HT-29 (cell line): ENCODE results near the gene MBD4. TPM values are rescaled to one million over a fixed set of nuclear protein-coding genes. Genes with fewer than 3 reads are reported as not detected.
"Not testable (repeated sequence)": the region's sequence is repeated elsewhere in the genome, so short reads cannot be mapped to it uniquely, and the experiment has no call there.

Source experiments
- DNase-seq: peaks from one replicate; pipeline ENCODE4 v3.0.0-alpha.2; 2015; ENCODE audit warnings: low spot score
- total RNA-seq: library from RNA; depleted of rRNA; stranded (reverse); fragments of >200 nt; shearing (Covaris generic); gene quantifications from 2 replicates; pipeline ENCODE4 v1.2.3, GENCODE V29; 2014

The MBD4 gene
- total RNA-seq, 1 experiment from 2014 or later = 19.9 TPM

DNA sequence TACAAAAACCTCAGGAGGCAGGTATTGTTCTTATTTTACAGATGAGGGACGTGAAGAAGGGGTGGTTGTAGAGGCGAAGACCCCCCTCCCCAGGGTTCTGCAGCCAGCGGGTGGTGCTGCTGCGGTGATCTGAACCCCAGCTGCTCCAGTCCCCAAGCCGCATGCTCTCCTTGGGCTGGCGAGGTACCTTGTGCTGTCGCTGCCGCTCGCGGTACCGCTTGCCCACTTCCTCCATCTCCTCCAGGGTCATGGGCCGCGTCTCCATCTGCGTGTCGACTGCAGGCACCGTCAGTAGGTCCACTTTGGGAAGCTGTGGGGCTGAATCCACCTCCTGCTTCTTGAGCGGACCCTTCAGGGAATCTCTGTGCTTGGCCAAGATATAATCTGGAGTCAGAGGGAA is 28.8 kb downstream of the MBD4 start:
- no peak for DNase-seq

DNA sequence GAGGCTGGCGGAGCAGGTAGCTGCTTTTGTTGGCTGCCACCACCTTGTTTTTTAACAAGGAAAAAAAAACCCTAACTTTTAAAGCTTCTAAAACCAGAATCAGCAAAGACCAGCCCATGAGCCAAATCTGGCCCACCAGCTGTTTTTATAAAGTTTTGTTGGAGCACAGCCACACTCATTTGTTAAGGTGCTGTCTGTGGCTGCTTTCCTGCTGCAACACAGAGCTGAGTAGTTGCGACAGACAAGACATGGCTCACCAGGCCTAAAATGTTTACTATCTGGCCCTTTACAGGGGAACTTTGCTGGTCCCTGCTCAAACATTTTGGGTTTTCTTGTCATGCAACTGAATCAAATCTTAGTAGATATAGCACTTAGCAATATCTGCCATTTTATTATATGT is 30.2 kb downstream of the MBD4 start:
- no peak for DNase-seq

- DNase-seq = no peak
Observed at GRCh38 chr3:129404610-129405009, 35.1 kb downstream of the MBD4 start.

DNA sequence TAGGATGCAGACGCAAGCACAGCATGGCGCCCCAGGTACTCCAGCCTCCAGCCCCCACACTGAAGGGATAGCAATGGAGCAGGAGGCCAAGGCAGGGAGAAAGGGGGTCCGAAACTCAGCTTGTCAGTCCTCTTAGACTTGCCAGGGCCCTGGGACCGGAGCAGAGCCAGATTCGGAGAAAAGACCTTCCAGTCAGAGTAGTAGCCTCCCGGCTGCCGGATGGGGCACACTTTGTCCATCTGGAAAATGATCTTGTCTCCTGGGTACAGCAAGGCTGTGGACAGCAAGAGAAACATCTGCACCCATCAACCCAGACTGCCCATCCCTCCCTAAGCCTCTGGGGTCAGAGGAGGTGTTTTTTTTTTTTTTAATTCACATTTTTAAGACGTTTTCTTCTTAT is 35.6 kb downstream of the MBD4 start:
- DNase-seq = no peak

DNA sequence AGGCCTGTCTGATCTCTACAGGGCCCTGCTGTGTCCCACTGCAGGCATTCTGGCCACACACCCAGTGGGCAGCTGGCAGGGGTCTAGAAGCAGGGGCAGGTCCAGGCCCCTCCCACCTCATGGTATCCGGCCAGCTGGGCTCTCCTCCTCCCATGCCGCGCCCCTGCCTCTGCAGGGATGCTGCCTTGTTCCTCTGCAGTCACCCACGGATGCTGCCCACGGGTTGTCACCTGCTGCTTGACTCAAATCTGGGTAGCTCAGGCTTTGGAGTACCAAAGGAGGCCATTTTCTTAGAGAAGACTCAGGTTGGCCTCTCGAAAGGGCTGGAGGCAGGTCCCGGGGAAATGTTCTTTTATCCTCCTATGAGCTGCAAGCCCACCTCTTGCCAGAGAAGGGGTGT is 36.3 kb downstream of the MBD4 start:
- DNase-seq = no peak

GRCh38 chr3:129402616-129403015 is 37.1 kb downstream of the MBD4 start:
- no peak for DNase-seq

DNA sequence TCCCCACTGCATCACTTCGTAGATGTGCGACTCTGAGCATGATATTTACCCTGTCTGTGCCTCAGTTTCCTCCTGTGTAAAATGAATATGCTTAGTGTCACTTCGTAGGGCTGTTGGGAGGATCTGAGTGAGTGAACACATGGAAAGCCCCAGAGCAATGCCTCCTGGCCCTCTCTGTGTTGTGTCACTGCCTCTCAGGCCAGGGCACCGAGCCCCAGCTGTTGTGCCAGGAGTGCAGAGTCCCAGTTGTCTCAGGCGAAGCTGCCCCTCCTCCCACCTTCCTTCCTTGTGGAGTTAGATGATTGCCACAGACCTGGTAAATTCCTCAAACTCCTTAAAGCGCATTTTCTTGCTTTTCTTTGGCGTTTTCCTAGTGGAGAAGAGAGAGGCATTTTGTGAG is 37.5 kb downstream of the MBD4 start:
- no peak for DNase-seq

DNA sequence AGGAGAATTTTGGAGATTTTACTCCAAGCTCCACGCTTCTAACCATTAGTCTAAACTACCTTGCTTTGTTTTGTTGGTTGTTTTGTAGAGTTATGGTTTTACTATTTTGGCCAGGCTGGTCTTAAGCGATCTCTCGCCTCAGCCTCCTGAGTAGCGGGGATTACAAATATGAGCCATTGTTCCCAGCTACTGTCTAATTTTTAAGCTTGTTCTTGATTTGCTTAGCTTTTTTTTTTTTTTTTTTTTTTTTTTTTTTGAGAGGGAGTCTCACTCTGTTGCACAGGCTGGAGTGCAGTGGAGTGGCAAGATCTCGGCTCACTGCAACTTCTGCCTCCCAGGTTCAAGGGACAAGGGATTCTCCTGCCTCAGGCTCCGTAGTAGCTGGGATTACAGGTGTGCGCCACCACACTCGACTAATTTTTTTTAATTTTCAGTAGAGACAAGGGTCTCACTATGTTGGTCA is 39.8 kb downstream of the MBD4 start:
- no peak for DNase-seq

DNA sequence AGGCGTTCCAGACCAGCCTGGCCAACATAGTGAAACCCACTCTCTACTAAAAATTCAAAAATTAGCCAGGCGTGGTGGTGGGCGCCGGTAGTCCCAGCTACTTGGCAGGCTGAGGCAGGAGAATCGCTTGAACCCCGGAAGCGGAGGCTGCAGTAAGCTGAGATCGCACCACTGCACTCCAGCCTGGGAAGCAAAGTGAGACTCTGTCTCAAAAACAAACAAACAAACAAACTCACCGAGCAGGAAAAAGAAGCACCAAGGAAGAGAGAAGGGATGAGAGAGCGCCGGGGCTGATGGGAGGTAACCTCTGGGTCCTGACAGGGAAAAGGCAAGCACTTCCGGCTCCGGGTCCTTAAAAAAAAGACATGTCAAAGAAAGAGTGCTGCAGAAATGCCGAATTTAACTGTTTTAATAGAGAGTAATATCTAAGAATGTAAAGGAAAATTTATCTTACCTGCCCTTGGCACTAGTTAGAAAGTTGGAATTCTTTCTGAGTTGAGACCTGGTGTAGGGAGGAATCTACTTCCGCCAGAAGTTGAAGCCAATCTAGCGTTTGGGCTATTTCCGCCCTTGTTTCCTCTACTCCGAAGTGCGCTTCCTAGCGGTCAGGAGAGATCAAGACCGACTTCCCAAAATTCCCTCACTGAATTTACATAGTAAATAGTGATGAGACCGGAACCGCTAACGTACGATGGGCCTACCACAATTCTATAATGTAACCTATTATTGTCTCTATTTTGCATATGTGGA is 40.4 kb downstream of the MBD4 start:
- peak; percentile 99 for DNase-seq

GRCh38 chr3:129398803-129399144 is 41.0 kb downstream of the MBD4 start:
- peak; percentile 39 for DNase-seq

GRCh38 chr3:129393760-129394564 is 45.8 kb downstream of the MBD4 start:
- not testable (repeated sequence) for DNase-seq

- no peak for DNase-seq
Observed at GRCh38 chr3:129393271-129393670, 46.5 kb downstream of the MBD4 start.

DNA sequence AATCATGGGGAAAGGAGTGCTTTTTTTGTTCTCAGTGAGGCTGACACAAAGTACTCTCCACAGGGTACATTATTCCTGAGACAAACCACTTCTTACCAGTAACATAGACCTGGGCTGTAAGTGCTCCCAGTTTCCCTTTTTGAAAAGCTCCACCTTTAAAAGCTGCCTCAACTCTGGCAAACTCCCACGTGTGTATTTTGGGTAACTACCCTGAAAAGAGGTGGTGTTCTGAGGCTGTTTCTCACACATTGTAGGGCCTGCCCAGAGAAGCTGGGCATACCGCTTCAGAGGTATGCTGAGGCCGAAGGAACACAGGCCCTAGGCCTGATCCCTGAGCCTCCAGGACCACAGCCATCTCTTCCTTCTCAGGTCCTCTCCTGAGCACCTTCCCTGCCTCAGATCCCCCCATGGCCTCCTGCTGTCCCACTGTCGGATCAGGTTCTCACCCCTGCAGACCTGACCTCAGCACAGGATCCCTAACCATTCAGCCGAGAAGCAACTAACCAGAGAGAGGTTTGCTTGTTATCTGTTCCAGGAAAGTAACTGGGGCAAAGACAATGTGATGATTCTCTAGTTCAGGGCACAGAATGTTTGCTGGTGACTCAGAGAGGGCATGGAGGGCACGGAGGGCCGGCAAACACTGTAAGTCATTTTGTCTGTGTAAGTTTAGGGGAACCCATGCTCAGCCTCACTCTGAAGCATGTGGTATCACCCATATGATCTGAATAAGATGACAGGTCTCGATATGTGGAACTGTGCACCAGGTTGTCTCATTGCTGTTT is 47.5 kb downstream of the MBD4 start:
- DNase-seq = not testable (repeated sequence)

DNA sequence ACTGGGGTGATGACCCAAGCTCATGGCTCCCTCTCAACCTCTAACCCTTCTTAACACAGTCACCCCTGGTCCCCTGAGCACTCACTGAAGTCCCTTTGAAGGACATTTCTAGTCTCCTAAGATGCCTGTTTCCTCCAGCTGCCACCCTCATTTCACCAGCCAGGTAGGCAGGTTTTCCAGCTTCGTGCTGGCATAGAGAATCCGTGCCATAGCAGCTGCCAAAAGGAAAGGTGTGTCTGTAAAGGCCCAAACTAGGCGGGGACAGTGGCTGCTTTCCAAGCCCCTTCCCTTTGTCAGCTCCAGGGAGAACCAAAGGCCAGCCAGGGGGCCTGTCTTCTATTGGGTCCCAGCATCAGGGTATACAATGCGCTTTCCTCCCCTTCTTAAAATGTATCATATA is 48.2 kb downstream of the MBD4 start:
- not testable (repeated sequence) for DNase-seq

GRCh38 chr3:129389572-129389937 is 50.2 kb downstream of the MBD4 start:
- DNase-seq = no peak

DNA sequence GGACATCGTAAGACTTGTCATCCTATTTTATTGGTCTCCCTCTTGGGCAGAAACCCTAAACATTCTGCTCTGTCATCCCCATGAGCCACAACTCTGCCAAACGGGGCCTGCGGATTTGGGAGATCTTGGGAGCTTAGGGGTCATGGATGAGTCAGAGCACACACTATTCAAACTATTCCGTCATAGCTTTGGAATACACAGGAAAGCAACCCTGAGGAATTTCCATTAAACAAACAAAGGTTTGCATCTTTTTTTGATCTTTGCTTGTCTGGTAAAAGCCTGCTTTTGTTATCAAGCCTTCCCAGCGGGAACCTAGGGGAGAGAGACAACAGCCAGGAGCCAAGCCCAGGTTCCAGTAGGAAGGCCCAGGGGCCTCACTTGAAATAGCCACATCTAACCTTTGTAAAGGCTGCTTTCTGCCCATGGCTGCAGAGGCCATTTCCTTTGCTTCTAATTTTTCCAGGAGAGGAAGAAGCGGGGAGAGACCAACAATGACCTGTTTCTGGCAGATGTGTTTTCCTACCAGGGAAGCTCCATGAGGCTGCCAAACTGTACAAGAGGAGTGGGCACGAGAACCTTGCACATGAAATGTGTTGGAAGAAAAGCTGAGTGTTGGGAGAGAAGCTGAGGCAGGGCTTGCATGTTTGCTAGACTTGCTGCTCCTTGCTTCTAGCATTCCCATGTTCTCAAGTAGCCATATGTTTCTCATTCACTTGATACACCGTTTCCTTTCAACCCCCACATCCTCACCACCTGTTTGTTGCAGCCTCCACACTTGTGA is 50.8 kb downstream of the MBD4 start:
- DNase-seq = not testable (repeated sequence)

DNA sequence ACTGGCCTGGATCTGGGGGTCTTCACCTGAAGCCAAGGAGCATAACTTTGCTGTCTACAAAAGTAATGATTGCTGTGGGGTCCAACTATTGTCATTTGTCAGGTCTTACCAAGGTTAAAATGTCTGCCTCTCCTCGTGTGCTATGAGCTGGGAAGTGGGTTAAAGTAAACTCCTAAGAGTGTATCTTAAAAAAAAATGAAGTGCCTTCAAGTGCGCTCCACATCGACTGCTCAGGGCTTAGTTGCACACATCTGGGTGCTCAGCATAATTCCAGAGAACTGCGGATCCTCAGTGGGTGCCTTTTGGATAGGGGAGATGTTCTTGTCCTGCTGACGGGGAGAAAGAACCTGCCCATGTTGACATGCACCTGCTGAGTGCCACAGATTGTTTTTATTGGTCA is 52.3 kb downstream of the MBD4 start:
- DNase-seq = no peak

DNA sequence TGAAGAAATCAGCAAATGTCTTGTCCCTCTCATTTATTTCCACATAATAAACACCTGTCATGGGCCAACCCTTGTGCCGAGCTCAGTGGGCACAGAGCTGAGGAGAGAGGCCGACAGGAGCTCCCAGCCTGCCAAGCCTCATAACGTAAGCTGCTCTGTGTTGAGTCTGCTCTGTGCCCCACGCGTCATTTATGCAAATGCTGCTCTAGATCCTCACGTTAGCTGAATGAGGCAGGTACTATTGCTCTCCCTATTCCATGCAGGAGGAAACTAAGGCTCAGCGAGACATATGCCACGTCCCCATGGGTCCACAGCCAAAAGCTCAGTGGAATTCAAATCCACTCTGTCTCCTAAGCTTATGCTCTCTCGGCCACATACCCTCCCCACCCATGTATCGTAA is 52.8 kb downstream of the MBD4 start:
- no peak for DNase-seq

DNA sequence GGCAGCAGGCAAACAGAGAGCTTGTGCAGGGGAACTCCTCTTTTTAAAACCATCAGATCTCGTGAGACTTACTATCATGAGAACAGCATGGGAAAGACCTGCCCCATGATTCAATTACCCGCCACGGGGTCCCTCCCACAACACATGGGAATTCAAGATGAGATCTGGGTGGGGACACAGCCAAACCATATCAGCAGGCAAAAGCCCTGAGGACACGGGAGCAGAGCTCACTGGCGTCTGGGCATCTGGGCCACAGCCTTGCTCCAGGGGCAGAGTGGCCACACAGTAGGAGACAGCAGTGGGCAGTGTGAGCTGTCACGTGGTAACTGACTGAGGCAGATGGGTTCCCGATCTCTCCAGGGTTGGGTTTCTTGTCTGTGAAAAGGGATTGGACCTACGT is 54.2 kb downstream of the MBD4 start:
- not testable (repeated sequence) for DNase-seq

DNA sequence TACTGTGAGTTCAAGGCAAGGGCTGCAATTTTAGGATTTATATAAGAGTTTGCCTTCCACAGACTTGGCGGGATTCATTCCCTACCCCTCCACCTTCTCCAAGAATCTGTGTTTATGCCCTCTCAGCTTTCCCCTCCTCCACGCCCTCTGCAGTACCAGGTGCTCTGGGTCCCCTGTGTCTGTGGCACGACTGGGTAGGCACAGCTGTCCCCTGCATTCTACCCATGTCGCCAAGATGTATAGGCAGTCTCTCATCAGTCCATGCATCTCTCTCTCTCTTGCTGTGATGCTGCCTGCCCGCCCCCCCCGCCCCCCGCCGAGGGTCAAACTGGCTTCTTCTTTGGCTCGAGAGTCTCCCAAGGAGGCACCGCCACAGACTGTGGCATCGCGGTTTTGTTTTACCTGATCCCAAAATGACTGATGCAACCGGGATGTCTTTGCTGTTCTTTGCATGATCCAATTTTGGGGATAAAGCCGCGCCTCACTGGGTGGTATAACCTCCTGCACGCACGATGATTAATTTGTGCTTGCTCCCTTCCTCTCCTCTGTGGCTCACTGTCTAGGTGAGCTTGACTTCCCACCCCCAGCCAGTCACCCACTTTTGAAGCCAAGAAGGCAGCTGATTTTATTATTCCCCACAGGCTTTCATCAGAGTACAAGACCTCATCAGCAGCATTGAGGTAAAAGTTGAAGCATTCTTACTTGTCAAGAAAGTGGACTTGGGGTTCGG is 55.0 kb downstream of the MBD4 start:
- DNase-seq = no peak

- not testable (repeated sequence) for DNase-seq
Observed at GRCh38 chr3:129384103-129384502, 55.6 kb downstream of the MBD4 start.
